OCI-LY7 (cell line): ENCODE measurements around the gene CD22.
"Not testable (repeated sequence)": the region's sequence is repeated elsewhere in the genome, so short reads cannot be mapped to it uniquely, and the experiment has no call there.

Source experiments
- EZH2phosphoT487 ChIP-seq: fragments of 200-600 bp; sonication (generic); IDR thresholded peaks from 2 replicates; pipeline ENCODE4 v1.6.1; 2018; ENCODE audit warnings: low read depth, borderline replicate concordance, mild to moderate bottlenecking, mixed run types, antibody characterized with exemption, low read length, moderate library complexity, mixed read lengths
- TF ChIP-seq, protein P1 (sequence below): fragments of 200-600 bp; sonication (generic); conservative IDR thresholded peaks from 2 replicates; pipeline ENCODE4 v1.5.1; 2014; ENCODE audit warnings: mild to moderate bottlenecking, antibody characterized with exemption, low read length, moderate library complexity, mixed read lengths

DNA sequence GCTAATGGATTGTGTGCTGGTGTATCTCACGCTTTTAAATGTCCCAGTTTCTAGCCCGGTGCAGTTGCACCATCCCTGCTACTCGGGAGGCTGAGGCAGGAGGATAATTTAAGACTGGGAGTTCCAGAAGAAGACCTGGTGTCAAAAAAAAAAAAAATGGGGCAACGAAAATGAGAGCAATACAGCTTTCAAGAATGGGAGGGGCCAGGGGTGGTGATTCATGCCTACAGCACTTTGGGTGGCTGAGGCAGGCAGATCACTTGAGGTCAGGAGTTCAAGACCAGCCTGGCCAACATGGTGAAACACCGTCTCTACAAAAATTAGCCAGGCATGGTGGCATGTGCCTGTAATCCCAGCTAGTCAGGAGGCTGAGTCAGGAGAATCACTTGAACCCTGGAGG, 42.9 kb upstream of the CD22 start:
- TF ChIP-seq, protein P1, sequence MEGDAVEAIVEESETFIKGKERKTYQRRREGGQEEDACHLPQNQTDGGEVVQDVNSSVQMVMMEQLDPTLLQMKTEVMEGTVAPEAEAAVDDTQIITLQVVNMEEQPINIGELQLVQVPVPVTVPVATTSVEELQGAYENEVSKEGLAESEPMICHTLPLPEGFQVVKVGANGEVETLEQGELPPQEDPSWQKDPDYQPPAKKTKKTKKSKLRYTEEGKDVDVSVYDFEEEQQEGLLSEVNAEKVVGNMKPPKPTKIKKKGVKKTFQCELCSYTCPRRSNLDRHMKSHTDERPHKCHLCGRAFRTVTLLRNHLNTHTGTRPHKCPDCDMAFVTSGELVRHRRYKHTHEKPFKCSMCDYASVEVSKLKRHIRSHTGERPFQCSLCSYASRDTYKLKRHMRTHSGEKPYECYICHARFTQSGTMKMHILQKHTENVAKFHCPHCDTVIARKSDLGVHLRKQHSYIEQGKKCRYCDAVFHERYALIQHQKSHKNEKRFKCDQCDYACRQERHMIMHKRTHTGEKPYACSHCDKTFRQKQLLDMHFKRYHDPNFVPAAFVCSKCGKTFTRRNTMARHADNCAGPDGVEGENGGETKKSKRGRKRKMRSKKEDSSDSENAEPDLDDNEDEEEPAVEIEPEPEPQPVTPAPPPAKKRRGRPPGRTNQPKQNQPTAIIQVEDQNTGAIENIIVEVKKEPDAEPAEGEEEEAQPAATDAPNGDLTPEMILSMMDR: not testable (repeated sequence)
- TF ChIP-seq EZH2phosphoT487: not testable (repeated sequence)
